DND-41 (cell line): Measurements from ENCODE around the gene ARNT2.

Experiments
- EZH2 ChIP-seq: IDR thresholded peaks from 3 replicates; pipeline ENCODE4 v1.6.1; 2012; ENCODE audit warnings: borderline replicate concordance, low read depth, mild to moderate bottlenecking, moderate library complexity, low read length, inconsistent platforms; ENCODE audit not compliant: severe bottlenecking
- TF ChIP-seq, protein P1 (sequence below): IDR thresholded peaks from 2 replicates; pipeline ENCODE4 v1.5.1; 2012; ENCODE audit warnings: borderline replicate concordance, low read length, moderate library complexity, mild to moderate bottlenecking; ENCODE audit not compliant: poor library complexity, severe bottlenecking; ENCODE audit errors: extremely low read depth

DNA sequence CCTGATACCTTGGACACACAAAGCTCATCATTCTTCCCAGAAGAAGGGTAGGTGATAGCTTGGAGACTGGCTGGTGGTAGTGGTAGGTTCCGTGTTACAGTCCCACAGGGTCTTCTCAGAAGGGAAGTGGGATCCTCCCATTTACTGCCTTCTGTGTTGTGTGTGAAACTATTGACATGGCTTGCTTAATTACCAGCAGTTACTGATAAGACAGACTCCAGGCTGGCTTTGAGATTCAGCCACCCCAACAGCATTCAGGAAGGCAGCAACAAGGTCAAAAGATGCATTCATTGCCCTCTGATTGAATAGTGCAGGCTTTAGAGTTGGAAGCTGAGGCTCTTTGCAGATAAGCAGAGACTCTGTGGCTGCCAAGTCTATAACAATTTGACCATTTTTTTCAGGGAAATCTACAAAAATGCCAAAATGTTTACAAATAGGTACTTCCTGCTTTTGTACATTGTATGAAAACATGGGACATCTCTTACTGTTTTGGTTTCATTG, 7.7 kb downstream of the ARNT2 start:
- TF ChIP-seq, protein P1, sequence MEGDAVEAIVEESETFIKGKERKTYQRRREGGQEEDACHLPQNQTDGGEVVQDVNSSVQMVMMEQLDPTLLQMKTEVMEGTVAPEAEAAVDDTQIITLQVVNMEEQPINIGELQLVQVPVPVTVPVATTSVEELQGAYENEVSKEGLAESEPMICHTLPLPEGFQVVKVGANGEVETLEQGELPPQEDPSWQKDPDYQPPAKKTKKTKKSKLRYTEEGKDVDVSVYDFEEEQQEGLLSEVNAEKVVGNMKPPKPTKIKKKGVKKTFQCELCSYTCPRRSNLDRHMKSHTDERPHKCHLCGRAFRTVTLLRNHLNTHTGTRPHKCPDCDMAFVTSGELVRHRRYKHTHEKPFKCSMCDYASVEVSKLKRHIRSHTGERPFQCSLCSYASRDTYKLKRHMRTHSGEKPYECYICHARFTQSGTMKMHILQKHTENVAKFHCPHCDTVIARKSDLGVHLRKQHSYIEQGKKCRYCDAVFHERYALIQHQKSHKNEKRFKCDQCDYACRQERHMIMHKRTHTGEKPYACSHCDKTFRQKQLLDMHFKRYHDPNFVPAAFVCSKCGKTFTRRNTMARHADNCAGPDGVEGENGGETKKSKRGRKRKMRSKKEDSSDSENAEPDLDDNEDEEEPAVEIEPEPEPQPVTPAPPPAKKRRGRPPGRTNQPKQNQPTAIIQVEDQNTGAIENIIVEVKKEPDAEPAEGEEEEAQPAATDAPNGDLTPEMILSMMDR = no peak
- no peak for TF ChIP-seq EZH2
